Measurements from ENCODE around the gene RER1.

Gene RER1

GRCh38 chr1:2391041-2391930 lies at the start of gene RER1, which contains the start of gene MORN1:
Gene RER1, plus strand, starts transcription at chr1:2391841. Its CDS starts 3,950 bp downstream, at chr1:2395791.
Gene MORN1, minus strand, starts transcription at chr1:2391554. Its CDS starts 21 bp downstream, at chr1:2391533.
- peak; percentile 99 for DNase-seq

GRCh38 chr1:2342384-2343022 lies 49.1 kb upstream of the RER1 start:
- no peak for DNase-seq

- DNase-seq, result no peak
These were observed 48.4 kb upstream of the RER1 start for GRCh38 chr1:2343023-2343935.

GRCh38 chr1:2344121-2344681 lies 47.4 kb upstream of the RER1 start:
- DNase-seq, result no peak

GRCh38 chr1:2344744-2345296 lies 46.8 kb upstream of the RER1 start:
- no peak for DNase-seq

- DNase-seq, result no peak
These were observed 46.2 kb upstream of the RER1 start for GRCh38 chr1:2345297-2346075.

GRCh38 chr1:2346691-2347408 lies 44.8 kb upstream of the RER1 start:
- DNase-seq, result no peak

- no peak for DNase-seq
These were observed 44.2 kb upstream of the RER1 start for GRCh38 chr1:2347409-2347785.

GRCh38 chr1:2347896-2348295 lies 43.7 kb upstream of the RER1 start:
- DNase-seq, result no peak

GRCh38 chr1:2348346-2349325 lies 43.0 kb upstream of the RER1 start:
- DNase-seq, result no peak

GRCh38 chr1:2349806-2350205 lies 41.8 kb upstream of the RER1 start:
- DNase-seq, result no peak

- DNase-seq, result no peak
These were observed 41.1 kb upstream of the RER1 start for GRCh38 chr1:2350501-2350900.

GRCh38 chr1:2350911-2351655 lies 40.6 kb upstream of the RER1 start:
- no peak for DNase-seq

- DNase-seq, result no peak
These were observed 39.9 kb upstream of the RER1 start for GRCh38 chr1:2351723-2352122.

GRCh38 chr1:2352341-2352896 lies 39.2 kb upstream of the RER1 start:
- no peak for DNase-seq

- DNase-seq, result no peak
These were observed 38.6 kb upstream of the RER1 start for GRCh38 chr1:2352897-2353550.

GRCh38 chr1:2353551-2354438 lies 37.8 kb upstream of the RER1 start:
- DNase-seq, result no peak

All from fibroblast of skin of right quadriceps (primary cell).